GM21619 (cell line): Measurements from ENCODE around the gene HOXA9.

ENCODE experiments used
- ATAC-seq: cut with Tn5 transposase; IDR thresholded peaks from one replicate; pipeline ENCODE4 v1.9.1; 2021; ENCODE audit not compliant: unreplicated experiment

Gene HOXA9

DNA sequence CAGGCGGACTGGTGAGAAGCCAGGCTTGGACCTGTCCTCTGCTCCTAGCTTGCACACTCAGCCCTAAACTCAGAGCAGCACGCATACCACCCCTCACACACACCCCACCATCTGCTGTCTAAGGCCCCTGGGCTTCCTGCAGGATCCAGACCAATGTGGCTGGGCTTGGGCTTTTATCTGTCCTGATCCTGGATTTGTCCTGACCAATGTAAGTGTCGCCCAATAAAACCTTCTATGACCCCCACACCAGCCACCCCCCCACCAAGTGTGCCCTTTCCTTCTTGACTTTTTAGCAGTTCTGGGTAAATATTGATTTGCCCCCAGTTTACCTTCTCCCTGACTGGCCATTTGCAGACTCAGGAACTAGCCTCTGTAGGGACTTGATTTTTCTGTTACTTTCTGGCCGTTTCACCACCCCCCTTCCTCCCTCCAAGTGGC is 36.3 kb upstream of the HOXA9 start:
- ATAC-seq, result no peak

DNA sequence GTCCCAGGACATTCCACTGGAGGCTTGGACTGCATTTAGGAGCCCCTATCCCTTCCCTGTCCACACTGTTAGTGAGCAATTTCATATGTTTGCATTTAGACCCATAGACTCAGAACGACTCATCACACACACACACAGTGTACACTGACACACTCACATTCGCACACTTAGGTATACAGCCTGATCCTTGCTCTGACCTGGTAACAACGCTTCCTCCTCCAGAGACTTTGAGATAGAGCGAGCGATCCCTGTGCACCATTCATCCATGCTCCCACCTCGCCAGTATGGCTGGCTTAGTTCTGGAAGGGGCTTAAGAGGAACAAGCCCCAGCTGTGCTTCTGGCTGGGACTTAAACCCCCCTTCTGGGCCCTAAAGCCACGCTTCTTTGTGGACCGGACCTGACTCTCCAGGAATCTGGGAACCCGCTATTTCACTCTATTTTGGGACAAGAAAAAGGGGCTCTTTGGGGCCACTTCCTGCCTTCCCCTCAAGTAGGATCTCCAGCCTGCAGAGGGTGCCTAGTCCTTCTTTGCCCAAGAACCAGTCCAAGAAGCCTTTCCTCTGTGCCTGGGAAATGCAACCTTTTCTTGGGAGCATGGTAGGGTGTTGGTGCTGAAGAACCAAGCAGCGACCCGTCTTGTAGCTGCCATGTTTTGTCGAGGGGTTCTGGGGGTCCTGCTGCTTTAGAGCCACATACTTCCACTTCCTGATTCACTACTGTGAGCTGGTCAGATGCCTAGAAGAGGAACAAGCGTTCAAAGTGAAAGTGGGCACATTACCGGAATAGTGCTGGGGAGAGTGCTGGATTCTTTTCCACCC is 35.6 kb upstream of the HOXA9 start:
- ATAC-seq, result no peak

DNA sequence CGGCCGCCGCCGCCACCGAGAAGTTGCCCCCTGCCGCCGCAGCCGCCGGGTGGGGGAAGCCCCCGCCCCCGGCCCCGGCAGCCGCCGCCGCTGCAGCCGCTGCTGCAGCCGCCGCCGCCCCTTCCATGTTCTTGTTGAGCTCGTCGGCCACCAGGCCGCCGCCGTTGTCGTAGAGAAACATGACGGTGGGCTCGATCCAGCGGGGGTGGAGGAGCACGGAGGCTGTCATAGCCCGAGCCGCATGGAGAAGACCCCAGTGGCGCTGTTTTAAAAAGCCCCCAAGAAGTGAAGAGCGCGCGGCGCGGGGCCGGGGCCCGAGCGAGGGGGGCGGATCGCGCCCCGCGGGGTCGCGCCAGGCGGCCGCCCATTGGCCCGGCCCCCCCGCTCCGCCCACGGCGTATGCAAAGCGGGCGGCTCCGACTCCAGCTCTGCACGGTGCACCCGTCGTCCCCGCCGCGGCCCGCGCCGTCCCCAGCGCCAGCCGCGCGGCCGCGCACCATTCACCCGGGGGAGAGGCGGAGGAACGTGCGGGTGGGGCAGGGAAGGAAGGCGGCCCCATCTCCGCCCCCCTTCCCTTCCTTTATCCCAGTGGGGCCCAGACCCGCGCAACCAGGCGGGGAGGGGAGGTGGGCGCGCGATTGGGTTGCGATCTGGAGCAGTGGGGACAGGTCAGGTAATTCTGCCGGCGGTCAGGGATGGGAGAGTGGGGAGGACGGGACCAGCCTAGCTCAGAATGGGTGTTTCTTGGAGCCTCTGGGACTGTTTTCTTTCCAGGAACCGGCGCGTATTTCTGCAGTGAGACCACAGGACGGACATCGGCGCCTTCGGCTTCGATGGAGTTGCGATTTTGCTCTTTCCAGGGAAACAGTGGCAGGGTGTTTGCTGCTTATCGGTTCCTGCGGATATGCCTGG is 34.8 kb upstream of the HOXA9 start, which contains the start of gene HOXA13:
HOXA13 (minus strand) TSS at position 243 of the 912 bp plus-strand sequence; CDS start at position 229, 14 bp downstream.
- no peak for ATAC-seq

DNA sequence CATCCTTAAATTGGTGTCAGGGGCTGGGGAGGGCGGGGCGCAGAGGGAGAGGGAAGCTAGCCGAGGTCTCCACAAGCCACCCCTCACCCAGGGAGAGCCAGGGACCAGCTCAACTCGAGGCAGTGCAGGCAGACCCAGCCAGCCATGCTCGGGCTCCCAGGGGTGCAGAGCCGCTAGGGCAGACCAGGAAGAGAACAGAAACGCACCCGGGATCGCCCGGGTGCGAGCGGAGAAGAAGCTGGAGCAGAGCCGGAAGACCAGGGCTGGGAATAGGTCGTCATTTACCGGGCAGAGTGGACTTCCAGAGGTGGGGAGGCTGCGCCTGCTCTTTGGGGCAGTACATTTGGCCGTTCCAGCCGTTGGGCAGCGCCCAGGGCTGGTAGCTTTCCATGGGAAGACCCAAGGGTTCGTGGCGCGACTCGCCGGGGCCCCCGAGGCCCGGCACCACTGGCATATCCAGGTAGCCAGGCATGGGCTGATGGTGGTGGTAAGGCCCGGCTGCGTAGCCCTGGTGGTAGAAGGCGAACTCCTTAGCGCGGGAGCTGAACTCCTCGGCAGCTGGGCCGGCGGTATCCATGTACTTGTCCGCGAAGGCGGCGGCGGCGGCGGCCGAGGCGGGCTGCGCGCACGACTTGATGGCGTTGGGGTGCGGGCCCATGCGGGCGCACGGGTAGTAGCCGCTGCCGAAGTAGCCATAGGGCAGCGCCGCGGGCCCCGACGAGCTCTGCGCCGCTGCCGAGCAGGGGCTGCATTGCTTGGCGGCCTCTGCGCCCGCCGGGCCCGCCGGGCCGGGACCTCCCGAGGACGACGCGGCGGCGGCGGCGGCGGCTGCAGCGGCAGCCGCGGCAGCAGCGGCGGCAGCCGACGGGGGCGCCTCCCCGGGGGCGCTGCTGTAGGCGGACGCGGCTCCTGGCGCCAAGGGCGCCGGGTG is 33.8 kb upstream of the HOXA9 start:
- no peak for ATAC-seq

DNA sequence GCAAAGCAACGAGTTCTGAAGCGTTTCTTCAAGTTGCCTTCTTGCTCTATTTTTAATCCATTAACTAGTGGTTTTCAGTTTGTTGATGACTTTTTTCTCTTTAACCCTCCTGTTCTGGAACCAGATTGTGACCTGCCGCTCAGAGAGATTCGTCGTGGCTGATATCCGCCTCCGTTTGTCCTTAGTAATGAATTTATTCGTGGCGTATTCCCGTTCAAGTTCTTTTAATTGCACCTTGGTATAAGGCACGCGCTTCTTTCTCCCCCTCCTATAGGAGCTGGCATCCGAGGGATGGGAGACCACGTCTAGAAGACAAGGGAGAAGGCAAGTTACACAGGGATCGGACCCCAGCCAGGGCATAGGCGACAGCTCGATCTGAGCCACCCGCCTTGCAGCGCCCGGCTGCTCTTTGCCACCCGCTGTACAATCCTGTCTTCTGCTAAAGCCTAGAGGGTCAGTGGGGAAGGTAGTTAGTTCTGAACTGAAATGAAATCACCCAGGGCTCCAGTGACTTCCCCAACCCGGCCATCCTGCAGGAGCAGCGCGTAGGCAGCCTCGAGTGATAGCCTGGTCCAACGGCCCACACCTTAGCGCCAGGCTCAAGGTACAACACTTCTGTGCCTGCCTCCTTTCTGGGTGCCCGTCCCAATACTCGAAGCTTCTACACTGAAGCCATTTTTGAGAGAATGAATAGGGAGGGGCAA is 33.0 kb upstream of the HOXA9 start:
- ATAC-seq, result no peak

DNA sequence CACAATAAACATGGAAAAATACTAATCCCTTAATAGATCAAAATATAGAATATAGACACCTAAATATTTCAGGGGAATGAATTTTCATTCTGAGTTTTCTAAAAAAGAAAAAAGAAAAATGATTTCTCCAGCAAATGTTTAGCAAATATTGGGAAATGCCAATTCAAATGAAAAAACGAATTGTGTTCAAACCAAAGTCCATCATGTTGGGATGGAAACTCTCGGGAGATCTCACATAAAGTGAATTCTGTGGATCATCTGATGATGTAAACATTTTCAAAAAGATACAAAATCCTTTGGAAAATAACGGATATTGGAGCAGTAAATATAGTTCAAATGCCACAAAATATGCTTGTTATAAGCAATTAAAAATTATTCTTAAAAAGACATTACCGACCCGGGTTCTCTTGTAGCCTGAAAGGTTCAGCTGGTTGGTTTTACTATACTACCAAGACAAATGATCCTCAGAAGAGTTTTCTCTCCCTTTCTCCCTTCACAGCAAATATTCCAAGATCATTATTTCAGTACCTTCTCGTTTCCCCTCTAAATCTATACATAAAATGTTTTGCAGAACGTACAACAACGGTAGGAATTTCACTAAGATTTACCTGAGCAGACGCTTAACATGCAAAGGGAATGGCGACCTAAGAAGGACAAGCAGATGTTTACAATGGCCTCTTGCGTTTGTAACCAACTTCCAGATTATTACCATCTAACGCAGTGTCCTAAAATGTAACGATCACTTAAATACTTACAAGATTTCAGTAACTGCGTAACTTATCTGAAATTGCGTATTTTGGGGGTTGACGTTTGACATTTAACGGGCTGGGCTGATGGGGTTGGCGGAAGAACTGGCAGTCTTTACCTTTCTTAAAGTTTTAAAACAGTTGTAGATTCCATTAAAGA is 32.1 kb upstream of the HOXA9 start:
- no peak for ATAC-seq

DNA sequence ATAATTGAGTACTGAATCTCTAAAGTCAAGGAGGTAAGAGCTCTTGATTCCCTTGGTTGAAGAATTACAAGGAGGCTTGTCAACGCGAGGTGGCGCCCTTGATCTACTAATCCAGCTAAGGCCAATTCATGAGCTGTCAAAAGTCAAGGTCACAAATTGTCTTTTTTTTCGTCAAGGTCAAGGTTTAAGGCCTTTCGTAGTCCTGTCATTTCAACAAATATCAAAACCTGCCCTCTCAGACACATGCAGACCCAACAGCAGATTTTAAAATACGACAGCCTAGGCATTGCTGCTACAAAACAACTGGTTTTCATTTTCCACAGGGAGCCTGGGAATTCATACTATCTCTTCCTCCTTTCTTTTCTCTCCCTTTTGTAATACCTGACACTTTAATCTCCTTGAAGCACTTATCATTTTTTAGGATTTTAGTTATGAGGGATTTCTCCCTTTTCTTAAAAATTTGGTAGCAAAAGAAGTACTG is 31.0 kb upstream of the HOXA9 start:
- ATAC-seq, result no peak

DNA sequence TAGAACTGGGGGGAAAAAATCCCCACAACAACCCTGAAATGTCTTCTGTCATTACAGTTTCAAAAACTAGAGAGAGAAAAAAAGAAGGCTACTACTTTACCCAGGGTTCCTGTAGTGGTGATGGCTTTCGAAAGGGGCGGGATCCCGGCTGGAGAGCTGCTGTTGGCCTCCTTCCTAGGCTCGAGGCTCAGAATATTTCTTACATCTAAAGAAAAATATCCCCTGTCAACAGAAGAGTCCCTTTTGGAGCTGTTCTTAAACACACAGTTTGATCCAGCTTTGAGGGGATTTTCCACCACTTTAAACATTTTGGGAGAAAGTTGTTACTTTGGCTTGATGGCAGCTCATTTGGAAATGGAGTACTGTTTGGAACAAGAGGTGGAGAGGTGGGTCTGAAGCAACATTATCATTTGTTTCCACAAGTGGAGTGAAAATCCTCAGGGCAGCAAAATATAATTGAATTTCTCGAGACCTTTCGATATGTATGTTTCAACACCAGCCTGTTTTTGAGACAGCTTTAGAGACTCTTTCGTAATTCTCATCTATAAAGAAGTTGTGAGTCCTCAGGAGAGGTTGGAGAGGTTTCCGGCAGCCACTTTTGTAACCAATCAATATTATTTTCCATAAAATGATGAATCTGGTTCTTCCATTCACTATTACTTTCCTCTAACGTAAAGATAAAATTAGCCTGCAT is 29.5 kb upstream of the HOXA9 start:
- no peak for ATAC-seq

DNA sequence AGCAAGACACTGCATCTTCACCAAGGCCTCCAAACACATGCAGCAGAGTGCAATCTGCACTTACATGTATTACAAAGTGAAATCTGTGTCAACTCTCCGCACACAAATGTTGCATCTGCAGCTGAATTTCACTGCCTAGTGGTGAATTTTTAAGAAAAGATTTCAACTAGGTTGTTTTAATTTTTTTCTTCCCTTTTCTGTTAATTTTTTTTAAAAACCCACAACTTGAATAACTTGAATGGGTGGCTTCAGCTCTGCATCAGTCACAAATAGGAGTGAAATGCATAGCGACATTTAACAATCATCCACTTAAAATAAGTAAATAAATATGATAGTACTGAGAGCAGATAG is 28.6 kb upstream of the HOXA9 start:
- ATAC-seq, result no peak

DNA sequence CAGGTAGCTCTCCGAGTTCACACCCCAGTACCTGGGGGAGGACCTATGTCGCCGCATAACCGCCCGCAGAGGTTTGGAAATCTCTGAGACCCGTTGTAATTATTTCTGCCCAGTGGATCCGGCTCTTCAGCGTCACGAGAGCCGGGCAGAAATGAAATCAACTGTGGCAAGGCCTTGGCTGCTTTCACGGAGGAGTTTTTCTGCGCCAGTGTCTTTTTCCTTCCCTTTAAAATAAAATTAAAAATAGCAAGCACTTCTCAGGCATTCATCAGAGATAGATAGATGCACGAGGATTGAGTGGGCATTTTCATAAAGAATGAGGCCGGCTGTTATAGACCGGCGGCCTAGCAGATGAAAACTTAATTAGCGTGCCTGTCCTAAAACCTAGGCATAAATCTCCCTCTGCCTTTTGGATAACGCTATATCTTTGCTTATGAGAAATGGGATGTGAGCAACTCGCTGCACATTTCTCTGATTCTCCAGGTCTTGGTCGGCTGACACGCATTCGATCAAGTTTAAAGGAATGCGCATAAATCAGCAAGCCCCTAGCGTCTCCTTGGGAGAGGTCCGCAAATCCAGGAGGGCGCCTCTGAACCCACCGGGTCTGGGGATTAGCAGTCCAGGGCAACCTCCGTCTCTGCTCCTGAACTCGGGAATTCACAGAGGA is 28.1 kb upstream of the HOXA9 start:
- ATAC-seq, result no peak

DNA sequence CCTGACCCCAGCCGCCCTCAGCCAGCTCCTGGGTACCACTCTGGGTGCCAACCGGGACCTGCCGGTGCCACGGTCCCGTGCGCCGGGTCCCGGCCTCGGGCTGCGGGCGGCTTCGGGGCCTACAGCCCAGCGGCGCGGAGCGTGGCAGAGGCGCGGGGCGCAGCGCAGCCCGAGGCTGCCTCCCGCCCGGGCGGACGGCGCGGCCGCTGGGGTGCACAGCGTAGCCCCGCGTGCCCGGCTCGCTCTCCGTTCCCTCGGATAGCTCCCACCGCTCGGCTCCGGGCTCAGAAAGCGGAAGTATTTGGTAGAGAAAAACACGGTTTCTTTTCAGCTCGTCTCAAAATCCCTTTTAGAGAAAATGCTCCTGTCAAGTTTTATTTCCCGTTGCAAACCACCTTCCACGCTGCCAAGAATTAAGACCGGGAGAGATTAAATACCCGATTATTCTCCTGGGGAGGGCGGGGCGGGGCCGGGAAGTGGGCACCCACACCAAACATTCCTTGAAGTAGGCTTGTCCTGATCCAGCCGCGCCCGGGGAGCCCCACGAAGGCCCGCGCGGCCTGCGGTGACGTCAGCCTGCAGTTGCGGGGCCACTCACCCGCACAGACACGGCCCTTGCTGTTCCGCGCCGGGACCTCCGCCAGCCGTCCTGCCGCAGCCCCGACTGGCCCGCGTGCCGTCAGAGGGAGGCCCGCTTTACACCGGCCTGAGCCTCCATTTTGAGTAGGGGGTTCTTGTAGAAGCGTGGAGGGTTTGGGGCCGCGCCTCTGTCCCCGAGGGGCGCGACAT is 27.4 kb upstream of the HOXA9 start:
- no peak for ATAC-seq

DNA sequence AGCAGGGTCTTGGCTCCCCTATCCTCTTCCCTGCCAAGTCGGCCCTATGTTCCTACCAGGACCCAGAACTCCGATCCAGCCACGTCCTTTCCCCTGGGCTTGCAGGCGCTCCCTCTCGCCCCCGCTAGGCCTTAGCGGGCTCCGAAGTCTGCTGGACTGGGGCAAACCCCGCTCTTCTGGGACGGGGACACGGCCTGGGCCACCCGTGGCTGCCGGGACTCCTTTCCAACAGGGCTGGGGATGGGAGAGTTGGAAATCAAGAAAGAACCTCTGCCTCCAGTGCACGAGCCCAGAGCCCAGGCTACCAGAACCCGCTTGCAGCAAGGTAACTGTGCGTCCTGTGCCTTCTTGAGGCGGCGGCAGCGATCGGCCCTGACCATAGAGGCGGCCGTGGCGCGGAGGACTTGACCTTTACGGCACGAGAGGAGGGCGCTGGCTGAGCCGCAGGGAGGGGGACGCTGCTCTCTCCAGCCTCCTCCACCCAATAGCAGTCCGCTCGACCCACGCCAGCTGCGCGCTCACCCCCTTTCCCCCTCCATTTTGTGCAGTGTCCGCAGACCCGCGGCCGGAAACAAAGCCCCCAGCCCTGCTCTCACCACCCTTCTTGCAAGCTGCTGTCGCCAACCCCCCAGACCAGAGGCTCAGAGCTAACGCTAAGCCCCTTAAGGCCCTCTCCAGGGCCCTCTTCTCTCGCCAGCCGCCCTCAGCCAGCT is 26.7 kb upstream of the HOXA9 start:
- ATAC-seq, result no peak

DNA sequence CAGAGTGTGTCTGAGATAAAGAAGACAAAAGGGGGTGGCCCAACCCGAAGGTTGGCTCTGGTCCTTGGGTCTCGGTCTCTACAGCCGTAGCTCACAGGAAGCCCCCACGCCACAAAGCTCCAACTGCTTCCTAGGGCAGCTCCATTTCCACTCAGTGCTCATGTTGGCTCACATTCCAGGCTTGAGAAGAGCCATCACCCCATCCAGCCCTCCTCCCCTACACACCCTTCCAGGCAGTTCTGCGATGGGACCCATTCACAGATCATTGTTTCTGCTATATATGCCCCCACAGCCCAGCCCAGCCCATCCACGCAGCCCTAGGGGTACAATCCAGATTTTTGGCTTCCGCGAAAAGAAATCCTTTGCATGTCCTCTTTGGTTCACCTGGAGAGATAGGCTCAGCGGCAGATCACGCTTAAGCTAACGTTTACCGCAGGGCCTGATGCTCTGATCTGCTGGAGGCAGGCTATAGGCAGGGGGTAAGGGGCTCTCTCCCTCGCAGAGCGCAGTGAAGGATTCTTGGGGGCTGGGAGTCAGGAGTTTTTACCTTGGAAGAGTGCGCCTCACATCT is 25.9 kb upstream of the HOXA9 start:
- ATAC-seq, result no peak

DNA sequence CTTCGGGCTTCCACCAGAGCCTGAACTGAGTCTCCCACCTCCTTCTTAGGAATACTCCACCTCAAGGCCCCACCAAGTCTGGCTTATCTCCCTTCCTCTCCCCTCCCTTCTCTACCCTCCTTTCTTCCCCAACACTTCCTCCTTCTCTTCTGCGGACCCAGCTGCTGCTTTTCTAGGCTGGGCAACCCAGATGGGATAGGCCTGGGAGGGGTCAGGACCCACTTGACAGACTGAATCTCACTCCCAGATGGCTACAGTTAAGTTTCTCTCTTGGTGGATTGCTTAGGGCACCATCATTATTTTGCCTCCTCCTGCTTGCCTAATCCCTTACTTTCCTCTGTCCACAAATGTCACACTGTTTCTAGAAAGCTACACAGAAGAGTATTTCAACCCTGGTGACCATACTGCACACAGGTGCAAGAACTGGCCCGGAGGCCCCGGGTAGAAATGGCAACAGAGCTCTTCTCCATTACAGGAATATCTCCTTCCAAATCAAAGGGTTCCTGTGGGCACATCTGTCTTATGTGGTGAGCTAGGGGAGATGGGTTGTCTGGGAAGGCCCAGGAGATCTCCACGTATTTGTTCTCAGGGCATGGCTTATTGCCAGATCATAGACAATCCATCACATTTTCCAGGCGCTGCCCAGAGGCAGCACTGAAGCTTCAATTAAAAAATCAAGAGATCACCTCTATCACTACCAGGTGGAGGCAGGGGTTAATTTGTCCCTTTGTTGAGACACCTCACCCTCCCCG is 24.8 kb upstream of the HOXA9 start:
- no peak for ATAC-seq

DNA sequence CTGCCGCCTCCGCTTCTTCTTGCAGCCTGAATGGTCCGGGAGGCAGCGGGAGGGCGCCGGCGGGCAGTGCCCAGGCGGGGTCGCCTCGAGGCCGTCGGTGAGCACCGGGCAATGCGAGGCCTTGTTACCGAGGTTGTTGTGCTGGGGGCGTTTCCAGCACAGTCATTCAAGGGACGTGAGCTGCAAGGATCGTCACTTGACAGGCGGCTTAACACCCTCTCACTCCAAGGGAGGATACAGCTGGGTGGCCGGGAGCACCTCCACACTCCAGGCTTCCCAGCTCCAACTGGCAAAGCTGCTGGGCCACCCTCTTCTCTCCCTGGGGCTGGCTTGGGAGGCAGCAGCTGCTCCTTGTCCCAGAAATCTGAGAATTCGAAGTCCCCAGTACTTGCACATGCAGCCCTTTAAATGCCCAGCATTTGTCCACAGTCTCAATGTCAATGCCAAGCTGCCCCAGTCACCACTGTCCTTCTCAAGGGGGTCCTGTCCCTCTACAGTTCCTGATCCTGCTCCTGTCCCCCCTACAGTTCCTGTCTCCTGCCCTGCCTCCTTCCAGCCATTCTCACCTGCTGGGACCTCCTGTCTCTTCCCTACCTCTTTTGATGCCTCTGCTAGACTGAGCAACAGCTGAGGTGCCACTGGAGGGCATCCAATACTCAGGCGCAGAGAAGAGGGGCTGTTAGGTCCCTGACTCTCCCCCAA is 24.1 kb upstream of the HOXA9 start:
- ATAC-seq, result no peak
